ENCODE data around the gene CEMIP. TPM values are rescaled to one million over a fixed set of nuclear protein-coding genes. Genes with fewer than 3 reads are reported as not detected.

The CEMIP gene
- total and polyA plus RNA-seq, 12 donors: 0.08 to 2.2 (median 0.35) TPM

DNA sequence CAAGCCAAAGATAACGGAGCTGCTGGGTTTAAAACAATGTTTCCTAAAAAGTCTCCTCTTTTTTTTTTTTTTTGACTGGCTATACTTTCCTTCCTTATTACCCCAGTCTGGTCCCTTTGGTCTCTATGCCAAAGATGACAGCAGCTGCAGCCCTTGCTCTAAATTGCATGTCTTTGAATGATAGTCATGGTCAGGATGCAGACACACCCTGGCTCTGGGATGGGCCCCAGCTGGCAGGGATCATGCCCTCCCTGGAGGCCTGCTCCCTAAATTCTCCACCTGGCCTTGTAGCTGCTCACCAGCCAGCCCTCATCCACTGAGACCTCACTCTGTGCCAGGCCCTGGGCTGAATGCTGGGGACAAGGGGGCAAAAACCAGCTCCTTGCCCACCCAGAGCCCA lies 114.6 kb downstream of the CEMIP start:
- Histone ChIP-seq H3K36me3 (replicated peaks in 1 of 2) (no peaks in the 10 kb centered on the region), H3K4me1 (replicated peaks in 1 of 2) (no peaks in the 10 kb centered on the region), H3K4me3 (no peak overlapping the region), H3K27ac (no peak overlapping the region), H3K9me3 (replicated peaks in 1 of 3) (no peaks in the 10 kb centered on the region), H3K27me3 (no peaks in the 10 kb centered on the region)
- 75 to 95% (median 86%) methylated on average over 1 of the region's 1 CpG for WGBS, 4 donors
- intact Hi-C loops (cut with DNase I): no loop called here
- TF ChIP-seq, protein P1, sequence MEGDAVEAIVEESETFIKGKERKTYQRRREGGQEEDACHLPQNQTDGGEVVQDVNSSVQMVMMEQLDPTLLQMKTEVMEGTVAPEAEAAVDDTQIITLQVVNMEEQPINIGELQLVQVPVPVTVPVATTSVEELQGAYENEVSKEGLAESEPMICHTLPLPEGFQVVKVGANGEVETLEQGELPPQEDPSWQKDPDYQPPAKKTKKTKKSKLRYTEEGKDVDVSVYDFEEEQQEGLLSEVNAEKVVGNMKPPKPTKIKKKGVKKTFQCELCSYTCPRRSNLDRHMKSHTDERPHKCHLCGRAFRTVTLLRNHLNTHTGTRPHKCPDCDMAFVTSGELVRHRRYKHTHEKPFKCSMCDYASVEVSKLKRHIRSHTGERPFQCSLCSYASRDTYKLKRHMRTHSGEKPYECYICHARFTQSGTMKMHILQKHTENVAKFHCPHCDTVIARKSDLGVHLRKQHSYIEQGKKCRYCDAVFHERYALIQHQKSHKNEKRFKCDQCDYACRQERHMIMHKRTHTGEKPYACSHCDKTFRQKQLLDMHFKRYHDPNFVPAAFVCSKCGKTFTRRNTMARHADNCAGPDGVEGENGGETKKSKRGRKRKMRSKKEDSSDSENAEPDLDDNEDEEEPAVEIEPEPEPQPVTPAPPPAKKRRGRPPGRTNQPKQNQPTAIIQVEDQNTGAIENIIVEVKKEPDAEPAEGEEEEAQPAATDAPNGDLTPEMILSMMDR (IDR thresholded peaks at IDR 0.05): no peak
- TF ChIP-seq POLR2A (IDR thresholded peaks at IDR 0.05): no peak
- DNase-seq: no peak

- Histone ChIP-seq H3K4me1 (replicated peaks in 1 of 2) (no peaks in the 10 kb centered on the region), H3K36me3 (replicated peaks in 1 of 2) (no peaks in the 10 kb centered on the region), H3K9me3 (replicated peaks in 1 of 3) (no peaks in the 10 kb centered on the region), H3K27ac (no peak overlapping the region), H3K27me3 (no peaks in the 10 kb centered on the region), H3K4me3 (no peak overlapping the region)
- intact Hi-C loops (cut with DNase I): no loop called here
- no peak for DNase-seq
- TF ChIP-seq, protein P1 (IDR thresholded peaks at IDR 0.05): no peak
- TF ChIP-seq POLR2A (IDR thresholded peaks at IDR 0.05): no peak
- WGBS, 4 donors: 88 to 94% (median 90%) methylated on average over 7 of the region's 7 CpGs
Observed at GRCh38 chr15:80895091-80895490, 115.9 kb downstream of the CEMIP start.

GRCh38 chr15:80895965-80896364 lies 116.8 kb downstream of the CEMIP start:
- TF ChIP-seq, protein P1 (IDR thresholded peaks at IDR 0.05): no peak
- no peak for TF ChIP-seq POLR2A (IDR thresholded peaks at IDR 0.05)
- Histone ChIP-seq H3K4me3 (no peak overlapping the region), H3K27ac (no peak overlapping the region), H3K9me3 (replicated peaks in 1 of 3) (no peaks in the 10 kb centered on the region), H3K27me3 (no peaks in the 10 kb centered on the region), H3K36me3 (replicated peaks in 1 of 2) (no peaks in the 10 kb centered on the region), H3K4me1 (replicated peaks in 1 of 2) (no peaks in the 10 kb centered on the region)
- WGBS, 4 donors: 97 to 100% (median 98%) methylated on average over 2 of the region's 2 CpGs
- no peak for DNase-seq
- intact Hi-C loops (cut with DNase I): no loop called here

DNA sequence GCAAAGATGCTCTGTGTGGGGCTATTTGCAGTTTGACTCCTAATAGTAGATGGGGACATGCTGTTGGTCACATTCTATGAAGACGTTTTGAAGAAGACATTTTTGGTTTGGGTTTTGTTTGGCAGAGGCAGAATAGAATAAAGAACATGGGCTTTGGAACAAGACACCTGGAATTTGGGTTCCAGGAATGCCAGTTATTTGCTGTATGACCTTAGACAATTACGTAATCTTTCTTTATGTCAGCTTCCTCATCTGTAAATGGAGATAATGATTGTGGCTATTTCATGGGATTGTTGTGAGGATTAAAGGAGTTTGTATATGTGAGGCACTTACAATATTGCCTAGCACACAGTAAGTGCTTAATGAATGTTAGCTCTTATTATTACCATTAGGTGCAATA lies 118.9 kb downstream of the CEMIP start:
- DNase-seq: no peak
- TF ChIP-seq, protein P1 (IDR thresholded peaks at IDR 0.05): no peak
- TF ChIP-seq POLR2A (IDR thresholded peaks at IDR 0.05): no peak
- Histone ChIP-seq H3K4me1 (replicated peaks in 1 of 2) (no peaks in the 10 kb centered on the region), H3K27ac (no peak overlapping the region), H3K9me3 (replicated peaks in 1 of 3) (no peaks in the 10 kb centered on the region), H3K36me3 (replicated peaks in 1 of 2) (no peaks in the 10 kb centered on the region), H3K4me3 (no peak overlapping the region), H3K27me3 (no peaks in the 10 kb centered on the region)
- intact Hi-C loops (cut with DNase I): no loop called here
- 78 to 92% (median 84%) methylated on average over 2 of the region's 2 CpGs for WGBS, 4 donors

All from adrenal gland (tissue), 12 donors.